GM12864 (cell line): ENCODE measurements around the gene CAMK2A.

ENCODE experiments used
- DNase-seq: peaks from one replicate; pipeline ENCODE4 v3.0.0-alpha.2; 2011; ENCODE audit warnings: low read depth
- H3K4me3 ChIP-seq: 2 replicates; pipeline ENCODE4 v1.5.1; 2011; ENCODE audit warnings: mild to moderate bottlenecking, low read depth, low read length, control low read depth
- CTCF ChIP-seq: IDR thresholded peaks from 2 replicates; pipeline ENCODE4 v1.5.1; 2011; ENCODE audit warnings: low read depth, mild to moderate bottlenecking, moderate library complexity, low read length, control low read depth, inconsistent platforms; ENCODE audit errors: missing control alignments

Gene CAMK2A

GRCh38 chr5:150297236-150297890 lies 7.8 kb upstream of the CAMK2A start:
- DNase-seq = no peak
- no peak for TF ChIP-seq CTCF
- H3K4me3 ChIP-seq = no peak overlapping the region

- no peak for TF ChIP-seq CTCF
- no peak for DNase-seq
- H3K4me3 ChIP-seq = no peak overlapping the region
Measured at GRCh38 chr5:150296496-150296895, 6.9 kb upstream of the CAMK2A start.

- no peak for TF ChIP-seq CTCF
- no peak for DNase-seq
- no peak overlapping the region for H3K4me3 ChIP-seq
Measured at GRCh38 chr5:150295741-150296486, 6.3 kb upstream of the CAMK2A start.

- no peak overlapping the region for H3K4me3 ChIP-seq
- DNase-seq = no peak
Measured at GRCh38 chr5:150295172-150295634, 5.6 kb upstream of the CAMK2A start.

GRCh38 chr5:150294551-150295071 lies 5.0 kb upstream of the CAMK2A start:
- no peak for DNase-seq
- H3K4me3 ChIP-seq = no peak overlapping the region
- TF ChIP-seq CTCF = no peak

More at GRCh38 chr5:150295172-150295634, 5.6 kb upstream of the CAMK2A start:
- no peak for TF ChIP-seq CTCF

GRCh38 chr5:150293091-150293941 lies 3.7 kb upstream of the CAMK2A start:
- DNase-seq = no peak
- no peak for TF ChIP-seq CTCF

More at GRCh38 chr5:150293091-150293941, 3.7 kb upstream of the CAMK2A start:
- no peak overlapping the region for H3K4me3 ChIP-seq
